SK-N-SH (cell line): ENCODE measurements around the gene OXTR. TPM values are rescaled to one million over a fixed set of nuclear protein-coding genes. Genes with fewer than 3 reads are reported as not detected.

Experiments
- CTCF ChIA-PET: fragments of 300-600, 350-600 bp; formaldehyde crosslinking; extraction: SDS; loops from one replicate; lab custom pipeline; 2021; lab: Yijun Ruan, JAX
- POLR2A ChIA-PET: fragments of 350-600 bp; sonication (Branson Sonifier 250); formaldehyde crosslinking; extraction: SDS; loops from one replicate; lab custom pipeline; 2020; ENCODE audit warnings: antibody characterized with exemption, inconsistent platforms; lab: Yijun Ruan, JAX
- DNase-seq: peaks from one replicate; pipeline ENCODE4 v3.0.0; 2012
- H2AFZ ChIP-seq: fragments of 200-600 bp; sonication (generic); 2 replicates; pipeline ENCODE4 v1.8.1; 2016; ENCODE audit warnings: antibody characterized with exemption, mild to moderate bottlenecking, low read depth
- H3F3A ChIP-seq: fragments of 200-600 bp; sonication (generic); replicated peaks from 2 replicates; pipeline ENCODE3; 2016; ENCODE audit warnings: antibody characterized with exemption, mild to moderate bottlenecking; ENCODE audit not compliant: insufficient read depth
- H3K27ac ChIP-seq, 2 experiments: fragments of 200-500 bp in 1 of 2; fragments of 200-600 bp in 1 of 2; sonication (Bioruptor generic) in 1 of 2; sonication (generic), shearing (Covaris generic) in 1 of 2; 2 replicates each; pipeline versions ENCODE4 v1.5.1 to v1.6.1; 2014 to 2016; ENCODE audit warnings: low read depth in 2 of 2, inconsistent platforms in 1 of 2, low read length in 1 of 2, mild to moderate bottlenecking in 1 of 2, mixed read lengths in 1 of 2
- H3K27me3 ChIP-seq: fragments of 200-600 bp; sonication (generic), shearing (Covaris generic); 2 replicates; pipeline ENCODE4 v1.6.1; 2016; ENCODE audit warnings: mixed run types; ENCODE audit not compliant: insufficient read depth
- H3K36me3 ChIP-seq, 2 experiments: fragments of 200-500 bp in 1 of 2; fragments of 200-600 bp in 1 of 2; sonication (Bioruptor generic) in 1 of 2; sonication (generic) in 1 of 2; replicated peaks in 1 of 2; 2 replicates each; pipeline versions ENCODE3 to v1.5.1; 2014 to 2016; ENCODE audit warnings: low read length in 1 of 2, mild to moderate bottlenecking in 1 of 2; ENCODE audit not compliant: insufficient read depth in 2 of 2, control insufficient read depth in 1 of 2
- H3K4me1 ChIP-seq, 2 experiments: fragments of 200-500 bp in 1 of 2; fragments of 200-600 bp in 1 of 2; sonication (Bioruptor generic) in 1 of 2; sonication (generic), shearing (Covaris generic) in 1 of 2; 2 replicates each; pipeline versions ENCODE4 v1.5.1 to v1.6.1; 2014 to 2016; ENCODE audit warnings: low read depth in 1 of 2, low read length in 1 of 2, mixed run types in 1 of 2; ENCODE audit not compliant: insufficient read depth in 2 of 2, control insufficient read depth in 1 of 2
- H3K4me2 ChIP-seq: fragments of 200-600 bp; sonication (generic), shearing (Covaris generic); 2 replicates; pipeline ENCODE4 v1.6.1; 2017; ENCODE audit warnings: mixed run types
- H3K4me3 ChIP-seq, 2 experiments: fragments of 200-500 bp in 1 of 2; fragments of 200-600 bp in 1 of 2; sonication (Bioruptor generic) in 1 of 2; sonication (generic), shearing (Covaris generic) in 1 of 2; 2 replicates each; pipeline versions ENCODE4 v1.5.1 to v1.8.1; 2014 to 2016; ENCODE audit warnings: low read depth in 2 of 2, inconsistent platforms in 1 of 2, low read length in 1 of 2, mild to moderate bottlenecking in 1 of 2, mixed read lengths in 1 of 2, moderate library complexity in 1 of 2
- H3K79me2 ChIP-seq: fragments of 200-600 bp; sonication (generic); 2 replicates; pipeline ENCODE4 v1.8.1; 2017; ENCODE audit warnings: mild to moderate bottlenecking; ENCODE audit not compliant: insufficient read depth
- H3K9ac ChIP-seq: fragments of 200-600 bp; sonication (generic); 2 replicates; pipeline ENCODE4 v1.6.1; 2017; ENCODE audit warnings: mixed run types
- H3K9me2 ChIP-seq: fragments of 200-600 bp; sonication (generic); 2 replicates; pipeline ENCODE4 v1.6.1; 2017; ENCODE audit warnings: mixed run types
- H3K9me3 ChIP-seq: fragments of 200-600 bp; sonication (generic); 2 replicates; pipeline ENCODE4 v1.6.1; 2017; ENCODE audit warnings: mixed run types, mild to moderate bottlenecking, moderate library complexity
- H4K20me1 ChIP-seq: fragments of 200-600 bp; sonication (generic); 2 replicates; pipeline ENCODE4 v1.6.1; 2017; ENCODE audit warnings: mild to moderate bottlenecking, mixed run types; ENCODE audit not compliant: insufficient read depth
- CHD2 ChIP-seq: fragments of 150-350 bp; IDR thresholded peaks from 2 replicates; pipeline ENCODE4 v1.6.1; 2018; ENCODE audit warnings: low read length; ENCODE audit not compliant: partially characterized antibody
- ELF1 ChIP-seq: IDR thresholded peaks from 2 replicates; pipeline ENCODE4 v1.4.0; 2012
- EP300 ChIP-seq, 2 experiments: IDR thresholded peaks; 2 replicates each; pipeline versions ENCODE4 v1.4.0 to v1.6.1; 2012; ENCODE audit warnings: borderline replicate concordance in 1 of 2, low read depth in 1 of 2, low read length in 1 of 2
- EZH2phosphoT487 ChIP-seq: fragments of 200-600 bp; sonication (generic); IDR thresholded peaks from 2 replicates; pipeline ENCODE4 v1.6.1; 2017; ENCODE audit warnings: low read depth, mixed run types, mild to moderate bottlenecking, antibody characterized with exemption, moderate library complexity, borderline replicate concordance
- FOSL2 ChIP-seq: IDR thresholded peaks from 2 replicates; pipeline ENCODE4 v1.4.0; 2012; ENCODE audit warnings: low read depth, mild to moderate bottlenecking, moderate library complexity, borderline replicate concordance
- FOXJ3 ChIP-seq: sonication (generic); formaldehyde crosslinking; IDR thresholded peaks from 2 replicates; pipeline ENCODE4 v1.5.1; 2020; ENCODE audit warnings: mild to moderate bottlenecking, missing genetic modification reagents
- GABPA ChIP-seq: IDR thresholded peaks from 2 replicates; pipeline ENCODE4 v1.4.0; 2012; ENCODE audit warnings: low read depth, mild to moderate bottlenecking
- GATA2 ChIP-seq: sonication (generic); formaldehyde crosslinking; IDR thresholded peaks from 2 replicates; pipeline ENCODE4 v1.5.0; 2020; ENCODE audit warnings: mild to moderate bottlenecking, missing genetic modification reagents
- JUND ChIP-seq: IDR thresholded peaks from 2 replicates; pipeline ENCODE4 v1.4.0; 2012
- MXI1 ChIP-seq: IDR thresholded peaks from 2 replicates; pipeline ENCODE4 v1.6.1; 2012; ENCODE audit warnings: mild to moderate bottlenecking, low read depth, low read length, improper control_type of control experiment
- NFIC ChIP-seq: IDR thresholded peaks from 2 replicates; pipeline ENCODE4 v1.4.0; 2012; ENCODE audit warnings: borderline replicate concordance
- NRF1 ChIP-seq: IDR thresholded peaks from 2 replicates; pipeline ENCODE4 v1.6.1; 2012; ENCODE audit warnings: low read depth, mild to moderate bottlenecking, low read length
- POLR2AphosphoS5 ChIP-seq: IDR thresholded peaks from 2 replicates; pipeline ENCODE4 v1.6.1; 2012; ENCODE audit warnings: low read depth, low read length
- RAD21 ChIP-seq: IDR thresholded peaks from 2 replicates; pipeline ENCODE4 v1.6.1; 2012; ENCODE audit warnings: mild to moderate bottlenecking, low read length
- RCOR1 ChIP-seq: fragments of 150-350 bp; IDR thresholded peaks from 2 replicates; pipeline ENCODE4 v1.6.1; 2017; ENCODE audit warnings: antibody characterized with exemption, low read length
- TAF1 ChIP-seq: IDR thresholded peaks from 2 replicates; pipeline ENCODE4 v1.6.1; 2012; ENCODE audit warnings: low read depth, mild to moderate bottlenecking, low read length, moderate library complexity, borderline replicate concordance
- TEAD4 ChIP-seq: IDR thresholded peaks from 2 replicates; pipeline ENCODE4 v1.4.0; 2012; ENCODE audit warnings: mild to moderate bottlenecking, borderline replicate concordance; ENCODE audit not compliant: insufficient read depth
- WGBS: methylation state at CpG from one replicate; pipeline ENCODE4 v1.1.6; 2017; ENCODE audit warnings: low lambda C conversion rate; 5-methylcytosine and 5-hydroxymethylcytosine counted together
- polyA plus RNA-seq, 3 experiments: library from polyadenylated mRNA; depleted of rRNA; stranded (reverse); fragments of >200 nt; gene quantifications; 2 replicates each; pipeline ENCODE4 v1.2.3, GENCODE V29; 2012
- TF ChIP-seq, protein P1 (sequence below): fragments of 200-600 bp; sonication (generic); IDR thresholded peaks from 2 replicates; pipeline ENCODE4 v1.6.1; 2017; ENCODE audit warnings: antibody characterized with exemption, mild to moderate bottlenecking, moderate library complexity
- TF ChIP-seq, protein P2 (sequence below): IDR thresholded peaks from 2 replicates; pipeline ENCODE4 v1.4.0; 2012; ENCODE audit warnings: low read depth
- TF ChIP-seq, protein P3 (sequence below): IDR thresholded peaks from 2 replicates; pipeline ENCODE4 v1.4.0; 2012; ENCODE audit warnings: low read depth, borderline replicate concordance

The OXTR gene
- polyA plus RNA-seq, 1 of the 3 experiments (the other 2 are of a cell fraction), result 1.8 TPM

DNA sequence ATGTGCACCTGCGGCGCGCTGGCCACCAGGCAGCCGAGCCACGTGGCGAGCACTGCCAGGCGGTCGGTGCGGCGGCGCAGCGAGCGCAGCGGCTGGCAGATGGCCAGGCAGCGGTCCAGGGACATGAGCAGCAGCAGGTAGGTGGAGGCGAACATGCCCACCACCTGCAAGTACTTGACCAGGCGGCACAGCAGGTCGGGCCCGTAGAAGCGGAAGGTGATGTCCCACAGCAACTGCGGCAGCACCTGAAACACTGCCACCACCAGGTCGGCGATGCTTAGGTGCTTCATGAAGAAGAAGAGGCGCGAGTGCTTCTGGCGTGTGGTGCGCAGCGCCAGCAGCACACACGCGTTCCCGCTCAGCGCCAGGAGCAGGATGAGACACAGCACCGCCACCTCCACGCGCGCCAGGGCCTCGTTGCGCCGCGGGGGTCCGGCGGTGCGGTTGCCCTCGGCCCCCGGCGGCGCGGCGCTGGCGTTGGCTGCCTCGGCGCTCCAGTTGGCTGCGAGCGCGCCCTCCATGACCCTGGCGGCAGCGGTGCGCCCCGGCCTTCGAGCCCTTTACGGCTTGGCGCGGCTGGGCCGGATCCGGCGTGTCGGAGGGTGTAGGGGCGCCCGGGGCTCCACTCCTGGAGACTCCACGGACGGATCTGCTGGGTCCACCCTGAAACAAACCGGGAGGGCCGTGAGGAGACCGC, 1.6 kb downstream of the OXTR start:
- no peaks in the 10 kb centered on the region for H3F3A ChIP-seq
- WGBS, result 88% methylated on average over 26 of the region's 74 CpGs
- no peaks in the 10 kb centered on the region for H3K27me3 ChIP-seq
- H3K36me3 ChIP-seq, result no peaks in the 10 kb centered on the region
- peaks cover 0 to 20% of the 10 kb centered on the region in 2 experiments; a peak in 3 of 4 replicates for H3K4me1 ChIP-seq
- no peaks in the 10 kb centered on the region for H3K9me3 ChIP-seq
- DNase-seq, result peak; percentile 26
- H3K27ac ChIP-seq, result no peak overlapping the region
- TF ChIP-seq MXI1, result no peak
- TF ChIP-seq, protein P1, sequence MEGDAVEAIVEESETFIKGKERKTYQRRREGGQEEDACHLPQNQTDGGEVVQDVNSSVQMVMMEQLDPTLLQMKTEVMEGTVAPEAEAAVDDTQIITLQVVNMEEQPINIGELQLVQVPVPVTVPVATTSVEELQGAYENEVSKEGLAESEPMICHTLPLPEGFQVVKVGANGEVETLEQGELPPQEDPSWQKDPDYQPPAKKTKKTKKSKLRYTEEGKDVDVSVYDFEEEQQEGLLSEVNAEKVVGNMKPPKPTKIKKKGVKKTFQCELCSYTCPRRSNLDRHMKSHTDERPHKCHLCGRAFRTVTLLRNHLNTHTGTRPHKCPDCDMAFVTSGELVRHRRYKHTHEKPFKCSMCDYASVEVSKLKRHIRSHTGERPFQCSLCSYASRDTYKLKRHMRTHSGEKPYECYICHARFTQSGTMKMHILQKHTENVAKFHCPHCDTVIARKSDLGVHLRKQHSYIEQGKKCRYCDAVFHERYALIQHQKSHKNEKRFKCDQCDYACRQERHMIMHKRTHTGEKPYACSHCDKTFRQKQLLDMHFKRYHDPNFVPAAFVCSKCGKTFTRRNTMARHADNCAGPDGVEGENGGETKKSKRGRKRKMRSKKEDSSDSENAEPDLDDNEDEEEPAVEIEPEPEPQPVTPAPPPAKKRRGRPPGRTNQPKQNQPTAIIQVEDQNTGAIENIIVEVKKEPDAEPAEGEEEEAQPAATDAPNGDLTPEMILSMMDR, result no peak
- no peak for TF ChIP-seq GABPA
- TF ChIP-seq RAD21, result no peak
- TF ChIP-seq FOSL2, result no peak
- no peak for TF ChIP-seq CHD2
- no peak for TF ChIP-seq TAF1
- TF ChIP-seq POLR2AphosphoS5, result no peak
- TF ChIP-seq NFIC, result no peak
- TF ChIP-seq NRF1, result no peak
- no peak for TF ChIP-seq EZH2phosphoT487
- no peak for TF ChIP-seq ELF1
- TF ChIP-seq FOXJ3, result no peak
- no peak for TF ChIP-seq EP300 (IDR thresholded peaks at IDR 0.05; ENCODE audit: borderline replicate concordance in 1 of 2, low read depth in 1 of 2, low read length in 1 of 2)
- TF ChIP-seq TEAD4, result no peak
- no peak overlapping the region for H3K9ac ChIP-seq
- H3K9me2 ChIP-seq, result no peaks in the 10 kb centered on the region
- H2AFZ ChIP-seq, result no peak overlapping the region
- no peaks in the 10 kb centered on the region for H4K20me1 ChIP-seq
- CTCF ChIA-PET, result interaction anchor here (1.1 to 3.4 kb wide), 5 partner anchors 12 to 136 kb away, joined by 3 to 40 read pairs (median 8); no protein-coding TSS in a partner anchor
- H3K4me2 ChIP-seq, result no peak overlapping the region
- POLR2A ChIA-PET, result no interaction called here
- peaks cover 7% of the 10 kb centered on the region; the same call in 1 of the 2 replicates for H3K79me2 ChIP-seq
- no peak overlapping the region for H3K4me3 ChIP-seq

DNA sequence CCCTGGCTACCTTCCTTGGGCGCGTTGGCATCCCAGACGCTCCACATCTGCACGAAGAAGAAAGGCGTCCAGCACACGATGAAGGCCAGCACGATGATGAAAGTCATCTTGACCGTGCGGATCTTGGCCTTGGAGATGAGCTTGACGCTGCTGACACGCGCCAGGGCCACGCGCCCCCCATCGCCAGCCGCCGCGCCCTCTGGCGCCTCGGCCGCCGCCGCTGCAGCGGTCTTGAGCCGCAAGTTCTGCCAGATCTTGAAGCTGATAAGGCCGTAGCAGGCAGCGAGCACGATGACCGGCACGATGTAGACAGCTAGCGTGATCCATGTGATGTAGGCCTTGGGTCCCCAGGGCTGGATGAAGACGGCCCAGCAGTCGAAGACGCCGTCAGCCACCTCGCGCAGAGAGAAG, 2.2 kb downstream of the OXTR start:
- Histone ChIP-seq H4K20me1 (no peaks in the 10 kb centered on the region), H3K9ac (no peak overlapping the region), H3K36me3 (no peaks in the 10 kb centered on the region), H3K27ac (no peak overlapping the region), H3K4me1 (peaks cover 0 to 24% of the 10 kb centered on the region in 2 experiments; a peak in 3 of 4 replicates), H3K9me2 (no peaks in the 10 kb centered on the region), H3K4me2 (peak overlapping the region; percentile 21; the same call in 1 of the 2 replicates), H2AFZ (no peak overlapping the region), H3K79me2 (peaks cover 7% of the 10 kb centered on the region; the same call in 1 of the 2 replicates), H3K27me3 (no peaks in the 10 kb centered on the region), H3K9me3 (no peaks in the 10 kb centered on the region), H3K4me3 (no peak overlapping the region), H3F3A (no peaks in the 10 kb centered on the region)
- POLR2A ChIA-PET, result no interaction called here
- CTCF ChIA-PET, result no interaction called here
- DNase-seq, result no peak
- TF ChIP-seq NRF1, result no peak
- TF ChIP-seq, protein P2, sequence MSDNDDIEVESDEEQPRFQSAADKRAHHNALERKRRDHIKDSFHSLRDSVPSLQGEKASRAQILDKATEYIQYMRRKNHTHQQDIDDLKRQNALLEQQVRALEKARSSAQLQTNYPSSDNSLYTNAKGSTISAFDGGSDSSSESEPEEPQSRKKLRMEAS, result no peak
- no peak for TF ChIP-seq POLR2AphosphoS5
- TF ChIP-seq EZH2phosphoT487, result no peak
- no peak for TF ChIP-seq RCOR1
- no peak for TF ChIP-seq JUND
- no peak for TF ChIP-seq NFIC
- TF ChIP-seq, protein P3, sequence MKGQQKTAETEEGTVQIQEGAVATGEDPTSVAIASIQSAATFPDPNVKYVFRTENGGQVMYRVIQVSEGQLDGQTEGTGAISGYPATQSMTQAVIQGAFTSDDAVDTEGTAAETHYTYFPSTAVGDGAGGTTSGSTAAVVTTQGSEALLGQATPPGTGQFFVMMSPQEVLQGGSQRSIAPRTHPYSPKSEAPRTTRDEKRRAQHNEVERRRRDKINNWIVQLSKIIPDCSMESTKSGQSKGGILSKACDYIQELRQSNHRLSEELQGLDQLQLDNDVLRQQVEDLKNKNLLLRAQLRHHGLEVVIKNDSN, result no peak
- no peak for TF ChIP-seq MXI1
- TF ChIP-seq GATA2 (CRISPR knock-in tag), result no peak
- TF ChIP-seq RAD21, result no peak
- 99% methylated on average over 33 of the region's 37 CpGs for whole genome bisulfite sequencing
